OCI-LY3 (cell line): ENCODE measurements around the gene OVCH2.

Experiments
- EZH2phosphoT487 ChIP-seq: fragments of 200-600 bp; shearing (Covaris generic); IDR thresholded peaks from 2 replicates; pipeline ENCODE4 v1.6.1; 2018; ENCODE audit warnings: antibody characterized with exemption, mixed run types, low read depth
- TF ChIP-seq, protein P1 (sequence below): fragments of 200-600, 300-600 bp; sonication (generic); IDR thresholded peaks from 2 replicates; pipeline ENCODE4 v1.5.1; 2014; ENCODE audit warnings: antibody characterized with exemption, low read length, low read depth

- TF ChIP-seq EZH2phosphoT487, result peak; percentile 32; the same call in 1 of the 2 replicates
- TF ChIP-seq, protein P1, sequence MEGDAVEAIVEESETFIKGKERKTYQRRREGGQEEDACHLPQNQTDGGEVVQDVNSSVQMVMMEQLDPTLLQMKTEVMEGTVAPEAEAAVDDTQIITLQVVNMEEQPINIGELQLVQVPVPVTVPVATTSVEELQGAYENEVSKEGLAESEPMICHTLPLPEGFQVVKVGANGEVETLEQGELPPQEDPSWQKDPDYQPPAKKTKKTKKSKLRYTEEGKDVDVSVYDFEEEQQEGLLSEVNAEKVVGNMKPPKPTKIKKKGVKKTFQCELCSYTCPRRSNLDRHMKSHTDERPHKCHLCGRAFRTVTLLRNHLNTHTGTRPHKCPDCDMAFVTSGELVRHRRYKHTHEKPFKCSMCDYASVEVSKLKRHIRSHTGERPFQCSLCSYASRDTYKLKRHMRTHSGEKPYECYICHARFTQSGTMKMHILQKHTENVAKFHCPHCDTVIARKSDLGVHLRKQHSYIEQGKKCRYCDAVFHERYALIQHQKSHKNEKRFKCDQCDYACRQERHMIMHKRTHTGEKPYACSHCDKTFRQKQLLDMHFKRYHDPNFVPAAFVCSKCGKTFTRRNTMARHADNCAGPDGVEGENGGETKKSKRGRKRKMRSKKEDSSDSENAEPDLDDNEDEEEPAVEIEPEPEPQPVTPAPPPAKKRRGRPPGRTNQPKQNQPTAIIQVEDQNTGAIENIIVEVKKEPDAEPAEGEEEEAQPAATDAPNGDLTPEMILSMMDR, result no peak
Observed at GRCh38 chr11:7671347-7672215, 34.7 kb downstream of the OVCH2 start.
